ENCODE data around the gene ADAM23.

- TF ChIP-seq CTCF (optimal IDR thresholded peaks at IDR 0.05 in 1 of 3, IDR thresholded peaks at IDR 0.05 in 1 of 3, conservative IDR thresholded peaks at IDR 0.05 in 1 of 3; ENCODE audit: extremely low read depth in 1 of 3, insufficient read depth in 2 of 3, low read length in 3 of 3) (no peak), EZH2 (IDR thresholded peaks at IDR 0.05; ENCODE audit: low read length) (no peak)
Measured at GRCh38 chr2:206471524-206472062, 28.3 kb downstream of the ADAM23 start.

Data from keratinocyte (primary cell).